Measurements from ENCODE around the gene AFTPH.

GRCh38 chr2:64525317-64525613, 1.1 kb downstream of the AFTPH start:
- no peak for TF ChIP-seq CTCF (IDR thresholded peaks at IDR 0.05; ENCODE audit: low read depth, low read length, poor library complexity, severe bottlenecking)
- TF ChIP-seq EZH2phosphoT487 (IDR thresholded peaks at IDR 0.05; ENCODE audit: borderline replicate concordance, low read length), result no peak
